Dermis lymphatic vessel endothelial cell (primary cell): ENCODE measurements around the gene MSI1. TPM values are rescaled to one million over a fixed set of nuclear protein-coding genes. Genes with fewer than 3 reads are reported as not detected.

Experiments
- total RNA-seq: library from RNA; depleted of rRNA; stranded (reverse); fragments of >200 nt; gene quantifications from 2 replicates; pipeline ENCODE4 v1.2.1, GENCODE V29; 2014

MSI1 gene
- total RNA-seq, result not detected in 2 replicates

DNA sequence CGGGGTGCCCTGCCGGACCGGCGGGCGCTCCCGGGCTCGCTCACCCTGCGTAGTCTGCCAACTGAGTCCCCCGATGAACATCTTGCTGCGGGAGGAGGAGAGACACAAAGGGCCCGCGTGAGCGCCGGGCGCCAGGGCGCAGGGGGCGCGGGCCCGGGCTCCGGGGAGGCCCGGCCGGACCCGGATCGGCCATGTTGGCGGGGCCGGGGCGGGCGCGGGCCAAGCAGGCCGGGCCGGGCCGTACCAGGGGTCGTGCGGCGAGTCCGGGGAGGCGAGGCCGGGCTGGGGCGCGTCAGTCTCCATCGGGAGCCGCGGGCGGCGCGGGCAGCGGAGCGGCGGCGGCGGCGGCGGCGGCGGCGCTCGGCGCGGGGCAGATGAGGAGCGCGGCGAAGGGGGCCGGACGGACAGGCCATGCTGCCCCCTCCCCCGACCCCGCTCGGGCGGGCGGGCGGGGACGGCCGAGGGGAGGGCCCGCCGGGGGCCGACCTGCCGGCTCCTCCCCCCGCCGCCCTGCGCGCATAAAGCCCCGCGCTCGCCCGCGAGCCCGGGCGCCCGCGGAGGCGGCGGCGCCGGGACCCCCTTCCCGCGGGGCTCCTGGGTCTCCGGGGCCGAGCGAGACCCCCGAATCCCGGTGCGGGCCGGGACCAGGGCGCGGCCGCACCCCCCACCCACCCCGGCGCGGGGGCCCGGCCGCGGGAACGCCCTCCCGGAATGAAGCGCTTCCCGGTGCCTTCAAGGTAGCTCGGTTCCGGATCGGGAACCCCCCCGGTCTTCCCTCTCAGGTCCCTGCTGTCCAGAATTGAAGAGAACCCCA lies at the start of gene MSI1:
TSS of gene MSI1 (minus strand) at position 376 of the 814 bp plus-strand sequence. CDS start at position 303, 73 bp downstream.

DNA sequence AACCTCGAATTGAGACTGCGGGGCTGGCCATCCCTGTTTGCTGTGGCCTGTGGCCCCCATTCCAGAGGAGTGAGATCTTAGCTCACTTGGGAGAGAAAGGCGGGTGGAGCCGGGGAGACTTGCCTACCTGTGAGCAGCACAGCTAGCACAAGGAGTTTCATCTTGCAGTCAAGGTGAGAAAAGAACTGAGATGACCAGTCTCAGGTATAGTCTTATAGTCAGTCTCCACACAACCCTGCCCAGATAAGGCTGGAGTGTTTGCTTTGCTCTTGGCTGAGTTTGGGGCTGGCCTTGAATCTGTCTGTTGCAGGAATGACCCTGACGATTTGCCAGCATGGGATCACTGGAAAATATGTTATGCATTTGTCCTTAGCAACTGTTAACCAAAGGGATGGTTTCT lies 41.4 kb downstream of the MSI1 start, which contains the start of gene PLA2G1B:
TSS of gene PLA2G1B (minus strand) at position 187 of the 400 bp plus-strand sequence. CDS start at position 161, 26 bp downstream.

DNA sequence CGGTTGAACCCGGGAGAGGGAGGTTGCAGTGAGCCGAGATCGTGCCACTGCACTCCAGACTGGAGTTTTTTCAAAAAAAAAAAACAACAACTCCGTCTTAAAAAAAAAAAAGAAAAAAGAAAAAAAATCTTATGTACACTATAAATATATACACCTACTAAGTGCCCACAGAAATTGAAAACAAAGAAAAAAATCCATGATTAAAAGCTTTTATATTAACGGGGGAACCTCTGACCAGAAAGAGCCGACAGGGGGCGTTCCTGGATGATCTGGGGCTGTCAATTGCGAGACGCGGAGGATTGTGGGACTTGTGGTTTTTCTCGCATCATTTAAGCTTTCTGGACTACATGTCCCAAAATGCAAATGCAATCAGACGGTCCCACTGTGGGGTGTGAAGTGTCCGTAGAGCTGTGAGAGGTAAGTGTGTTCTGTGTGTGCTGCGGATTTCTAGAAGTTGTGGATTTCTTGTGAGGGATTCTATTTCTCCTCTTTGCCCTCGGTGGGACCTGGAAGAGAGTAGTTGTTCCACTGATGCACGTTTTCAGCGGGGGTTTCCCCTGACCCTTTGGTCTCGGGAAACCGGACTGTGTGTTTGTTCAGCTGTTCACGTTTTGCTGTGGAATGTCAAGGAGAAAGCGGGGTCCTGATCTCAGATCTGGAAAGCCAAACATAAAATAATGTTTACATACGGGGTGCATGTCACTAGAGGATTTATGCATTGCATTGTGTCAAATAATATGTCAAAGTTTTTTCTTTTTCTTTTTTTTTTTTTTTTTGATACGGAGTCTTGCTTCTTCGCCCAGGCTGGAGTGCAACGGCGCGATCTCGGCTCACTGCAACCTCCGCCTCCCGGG lies 66.8 kb downstream of the MSI1 start, which contains the start of gene SIRT4:
TSS of gene SIRT4 (plus strand) at position 360 of the 854 bp plus-strand sequence. CDS start 1,241 bp downstream, outside the sequence.

DNA sequence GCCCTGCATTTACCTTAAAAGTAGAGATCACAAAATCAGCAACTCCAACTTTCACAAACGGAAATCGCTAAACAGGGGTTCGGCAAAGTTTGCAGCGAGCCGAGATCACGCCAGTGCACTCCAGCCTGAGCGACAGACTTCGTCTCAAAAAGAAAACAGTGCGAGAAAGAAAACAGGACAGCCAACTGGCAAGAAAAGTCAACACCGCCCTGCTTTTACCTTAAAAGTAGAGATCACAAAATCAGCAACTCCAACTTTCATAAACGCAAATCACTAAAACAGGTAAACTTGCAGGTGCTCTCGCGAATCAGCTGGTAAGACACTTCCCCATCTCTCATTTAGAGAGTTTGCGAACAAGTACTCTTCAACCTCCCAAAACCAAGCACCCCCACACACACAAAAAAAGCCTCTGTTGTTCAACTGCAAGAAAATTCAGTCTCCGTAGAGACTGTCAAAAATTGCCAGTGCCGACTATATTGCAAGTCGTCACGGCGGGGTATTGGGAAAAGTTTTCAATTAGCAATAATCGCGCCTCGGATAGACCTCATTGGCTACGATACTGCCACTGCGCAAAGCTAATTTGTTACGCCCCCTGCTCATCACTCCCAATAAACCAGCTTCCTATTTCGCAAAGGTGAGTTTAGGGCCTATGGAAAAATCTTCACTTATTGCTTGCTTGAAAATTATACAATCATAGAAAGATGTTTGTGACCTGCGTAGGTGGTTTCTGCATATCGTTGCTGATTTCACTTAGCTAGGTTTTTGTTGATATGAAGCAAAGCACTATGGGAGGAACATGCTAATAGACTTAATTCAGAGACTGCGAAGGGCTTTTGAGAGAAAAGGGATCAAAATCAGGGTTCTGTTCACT lies 76.1 kb downstream of the MSI1 start, which contains the start of gene RNU4-1:
TSS of gene RNU4-1 (minus strand) at position 577 of the 871 bp plus-strand sequence.

Other genes starting within 250 kb of the MSI1 start
- 54.3 and 59.0 TPM in 2 replicates for gene GCN1, start 174.4 kb downstream of the MSI1 start, total RNA-seq
- gene RPLP0, start 168.1 kb downstream of the MSI1 start, total RNA-seq, result 2,655 and 2,728 TPM in 2 replicates
- gene PXN, start 103.4 kb downstream of the MSI1 start, total RNA-seq, result 45.4 and 64.0 TPM in 2 replicates
- gene RNU4-2, start 77.3 kb downstream of the MSI1 start, total RNA-seq, result under 0.01 TPM in 2 replicates
- gene RNU4-1, start 75.9 kb downstream of the MSI1 start, total RNA-seq, result under 0.01 TPM in 2 replicates
- 1.5 and 2.5 TPM in 2 replicates for gene SIRT4, start 66.8 kb downstream of the MSI1 start, total RNA-seq
- gene PLA2G1B, start 41.4 kb downstream of the MSI1 start, total RNA-seq, result not detected in 2 replicates
- gene COX6A1, start 68.9 kb upstream of the MSI1 start, total RNA-seq, result 351 and 416 TPM in 2 replicates
- 26.9 and 38.2 TPM in 2 replicates for gene TRIAP1, start 77.2 kb upstream of the MSI1 start, total RNA-seq
- 17.0 and 22.3 TPM in 2 replicates for gene GATC, start 77.3 kb upstream of the MSI1 start, total RNA-seq
- 268 and 272 TPM in 2 replicates for gene SRSF9, start 100.6 kb upstream of the MSI1 start, total RNA-seq
- gene DYNLL1, start 126.9 kb upstream of the MSI1 start, total RNA-seq, result 298 and 344 TPM in 2 replicates
- gene COQ5, start 160.0 kb upstream of the MSI1 start, total RNA-seq, result 17.3 and 23.9 TPM in 2 replicates
- gene RNF10, start 165.2 kb upstream of the MSI1 start, total RNA-seq, result 81.7 and 97.4 TPM in 2 replicates
- gene POP5, start 212.2 kb upstream of the MSI1 start, total RNA-seq, result 19.3 and 24.3 TPM in 2 replicates